HG02870 (cell line): Measurements from ENCODE around the gene TMEM127.
"Not testable (repeated sequence)": the region's sequence is repeated elsewhere in the genome, so short reads cannot be mapped to it uniquely, and the experiment has no call there.

Experiments
- ATAC-seq: cut with Tn5 transposase; IDR thresholded peaks from one replicate; pipeline ENCODE4 v1.9.1; 2021; ENCODE audit warnings: mild to moderate bottlenecking, moderate library complexity; ENCODE audit not compliant: unreplicated experiment

The TMEM127 gene

GRCh38 chr2:96265840-96266679, at the start of gene TMEM127, which contains the start of gene CIAO1:
TSS of gene TMEM127 (minus strand) at chr2:96265997. CDS start at chr2:96265381, 616 bp downstream.
TSS of gene CIAO1 (plus strand) at chr2:96266225. CDS start at chr2:96266351, 126 bp downstream.
- ATAC-seq, result peak; percentile 92

GRCh38 chr2:96315005-96315399, 49.2 kb upstream of the TMEM127 start:
- ATAC-seq, result no peak

GRCh38 chr2:96308248-96308647, 42.5 kb upstream of the TMEM127 start:
- no peak for ATAC-seq

- ATAC-seq, result no peak
Measured at GRCh38 chr2:96306370-96306769, 40.6 kb upstream of the TMEM127 start.

GRCh38 chr2:96305979-96306308, 40.1 kb upstream of the TMEM127 start:
- ATAC-seq, result no peak

GRCh38 chr2:96305091-96305978, 39.5 kb upstream of the TMEM127 start, which contains the start of gene SNRNP200:
TSS of gene SNRNP200 (minus strand) at chr2:96305546. CDS start at chr2:96305437, 109 bp downstream.
- ATAC-seq, result peak; percentile 81

- no peak for ATAC-seq
Measured at GRCh38 chr2:96304606-96305005, 38.8 kb upstream of the TMEM127 start.

- no peak for ATAC-seq
Measured at GRCh38 chr2:96301865-96302264, 36.1 kb upstream of the TMEM127 start.

GRCh38 chr2:96296925-96297324, 31.1 kb upstream of the TMEM127 start:
- no peak for ATAC-seq

GRCh38 chr2:96294271-96294670, 28.5 kb upstream of the TMEM127 start:
- ATAC-seq, result not testable (repeated sequence)

- no peak for ATAC-seq
Measured at GRCh38 chr2:96291751-96292150, 26.0 kb upstream of the TMEM127 start.

- ATAC-seq, result no peak
Measured at GRCh38 chr2:96287273-96287856, 21.6 kb upstream of the TMEM127 start.

- ATAC-seq, result no peak
Measured at GRCh38 chr2:96276787-96277499, 11.1 kb upstream of the TMEM127 start.

GRCh38 chr2:96274355-96275056, 8.7 kb upstream of the TMEM127 start:
- no peak for ATAC-seq

- no peak for ATAC-seq
Measured at GRCh38 chr2:96273763-96274162, 8.0 kb upstream of the TMEM127 start.

GRCh38 chr2:96271995-96272394, 6.2 kb upstream of the TMEM127 start:
- ATAC-seq, result no peak

GRCh38 chr2:96267159-96267971, 1.6 kb upstream of the TMEM127 start:
- ATAC-seq, result no peak

GRCh38 chr2:96265349-96265839, 403 bp downstream of the TMEM127 start:
- no peak for ATAC-seq
